ENCODE data around the gene VRK3.

DNA sequence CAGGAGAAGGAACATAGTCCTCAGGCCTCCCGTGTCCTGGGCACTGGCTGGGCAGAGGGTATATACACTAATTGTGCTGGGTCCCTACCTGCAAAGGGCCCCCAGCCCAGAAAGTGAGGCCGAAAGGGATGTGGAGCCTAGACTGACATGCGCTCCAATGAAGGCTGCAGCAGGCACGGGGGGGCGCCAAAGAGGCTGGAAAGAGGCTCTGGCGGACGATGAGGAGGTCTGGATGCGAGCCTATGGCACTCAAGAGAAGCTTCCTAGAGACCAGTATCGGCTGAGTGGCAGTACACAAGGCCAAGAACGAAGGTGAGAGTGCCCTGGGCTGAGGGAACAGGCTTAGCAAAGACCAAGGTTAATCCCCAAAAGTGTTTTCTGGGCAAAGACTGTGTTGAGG is 16.6 kb downstream of the VRK3 start:
- TF ChIP-seq GATA3 (IDR thresholded peaks at IDR 0.05; ENCODE audit: low read depth, low read length): no peak
- TF ChIP-seq GATA2 (IDR thresholded peaks at IDR 0.05; ENCODE audit: low read depth, low read length): no peak
